Measurements from ENCODE around the gene NTF3.

DNA sequence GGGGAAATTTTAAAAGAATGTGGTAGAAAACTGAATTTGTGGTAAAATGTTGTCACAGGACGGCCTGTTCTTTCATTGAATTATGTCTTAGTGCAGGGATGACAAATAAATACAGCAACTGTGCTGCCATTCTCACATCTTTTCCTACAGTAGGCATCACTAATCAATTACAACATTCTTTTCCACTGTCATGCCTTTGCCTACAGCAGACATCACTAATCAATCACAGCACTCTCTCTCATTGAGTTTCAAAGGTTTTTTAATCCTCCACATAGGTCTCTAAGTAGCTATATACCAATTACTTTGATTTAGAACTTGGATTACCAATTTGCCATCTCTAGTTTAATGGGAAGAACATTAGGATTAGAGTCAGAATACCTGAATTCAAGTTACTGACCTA is 30.1 kb downstream of the NTF3 start:
- TF ChIP-seq, protein P1, sequence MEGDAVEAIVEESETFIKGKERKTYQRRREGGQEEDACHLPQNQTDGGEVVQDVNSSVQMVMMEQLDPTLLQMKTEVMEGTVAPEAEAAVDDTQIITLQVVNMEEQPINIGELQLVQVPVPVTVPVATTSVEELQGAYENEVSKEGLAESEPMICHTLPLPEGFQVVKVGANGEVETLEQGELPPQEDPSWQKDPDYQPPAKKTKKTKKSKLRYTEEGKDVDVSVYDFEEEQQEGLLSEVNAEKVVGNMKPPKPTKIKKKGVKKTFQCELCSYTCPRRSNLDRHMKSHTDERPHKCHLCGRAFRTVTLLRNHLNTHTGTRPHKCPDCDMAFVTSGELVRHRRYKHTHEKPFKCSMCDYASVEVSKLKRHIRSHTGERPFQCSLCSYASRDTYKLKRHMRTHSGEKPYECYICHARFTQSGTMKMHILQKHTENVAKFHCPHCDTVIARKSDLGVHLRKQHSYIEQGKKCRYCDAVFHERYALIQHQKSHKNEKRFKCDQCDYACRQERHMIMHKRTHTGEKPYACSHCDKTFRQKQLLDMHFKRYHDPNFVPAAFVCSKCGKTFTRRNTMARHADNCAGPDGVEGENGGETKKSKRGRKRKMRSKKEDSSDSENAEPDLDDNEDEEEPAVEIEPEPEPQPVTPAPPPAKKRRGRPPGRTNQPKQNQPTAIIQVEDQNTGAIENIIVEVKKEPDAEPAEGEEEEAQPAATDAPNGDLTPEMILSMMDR (IDR thresholded peaks at IDR 0.05; ENCODE audit: low read depth, low read length, poor library complexity, severe bottlenecking), result no peak
- no peak for TF ChIP-seq EZH2phosphoT487 (IDR thresholded peaks at IDR 0.05; ENCODE audit: borderline replicate concordance, low read length)
